GM12878 (cell line): ENCODE results near the gene SUPT3H.

Experiments
- CBX5 ChIP-seq: sonication (generic); IDR thresholded peaks from 2 replicates; pipeline ENCODE4 v1.6.1; 2016; ENCODE audit warnings: low read depth, moderate library complexity, mild to moderate bottlenecking, inconsistent platforms
- EZH2 ChIP-seq: IDR thresholded peaks from 2 replicates; pipeline ENCODE4 v1.6.1; 2012; ENCODE audit warnings: low read depth, mild to moderate bottlenecking, control low read depth, inconsistent platforms, low read length, borderline replicate concordance; ENCODE audit not compliant: control insufficient read depth
- TF ChIP-seq, protein P1 (sequence below): IDR thresholded peaks from 2 replicates; pipeline ENCODE4 v1.6.1; 2012; ENCODE audit warnings: improper control_type of control experiment, low read depth, low read length; ENCODE audit not compliant: insufficient replicate concordance
- TF ChIP-seq, protein P2 (sequence below): IDR thresholded peaks from 2 replicates; pipeline ENCODE4 v1.6.1; 2012; ENCODE audit warnings: low read depth, low read length, improper control_type of control experiment
- TF ChIP-seq, protein P3 (sequence below): fragments of 450-650 bp; IDR thresholded peaks from 2 replicates; pipeline ENCODE4 v1.6.1; 2017; ENCODE audit warnings: antibody characterized with exemption, mild to moderate bottlenecking, moderate library complexity
- TF ChIP-seq, protein P4 (sequence below): fragments of 450-650 bp; IDR thresholded peaks from 2 replicates; pipeline ENCODE4 v1.6.1; 2017; ENCODE audit warnings: low read depth, mild to moderate bottlenecking, moderate library complexity
- TF ChIP-seq, protein P5 (sequence below), 3 experiments: IDR thresholded peaks in 2 of 3; conservative IDR thresholded peaks in 1 of 3; 2 replicates each; pipeline ENCODE4 v1.5.1; 2011; ENCODE audit warnings: low read depth in 3 of 3, low read length in 3 of 3, mild to moderate bottlenecking in 3 of 3, control low read depth in 2 of 3, moderate library complexity in 2 of 3, inconsistent platforms in 1 of 3, mixed read lengths in 1 of 3; ENCODE audit not compliant: control insufficient read depth in 2 of 3, insufficient read depth in 1 of 3; ENCODE audit errors: extremely low read depth in 1 of 3
- TF ChIP-seq, protein P6 (sequence below): IDR thresholded peaks from 2 replicates; pipeline ENCODE4 v1.6.1; 2011; ENCODE audit warnings: low read depth, low read length, improper control_type of control experiment, borderline replicate concordance

DNA sequence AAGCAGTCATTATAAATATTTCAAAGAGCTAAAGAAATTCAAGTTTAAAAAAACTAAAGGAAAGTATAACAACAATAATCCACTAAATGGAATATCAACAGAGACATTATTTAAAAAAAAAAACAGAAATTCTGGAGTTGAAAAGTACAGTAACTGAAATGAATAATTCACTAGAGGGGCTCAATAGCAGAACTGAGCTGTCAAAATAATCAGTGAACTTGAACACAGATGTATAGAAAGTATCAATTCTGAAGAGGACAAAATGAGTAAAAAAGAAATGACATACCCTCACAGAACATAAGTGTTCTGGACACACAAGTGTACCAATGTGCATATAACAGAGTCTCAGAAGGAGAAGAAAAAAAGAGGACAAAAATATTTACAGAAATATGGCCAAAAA, 241.2 kb downstream of the SUPT3H start:
- TF ChIP-seq, protein P1, sequence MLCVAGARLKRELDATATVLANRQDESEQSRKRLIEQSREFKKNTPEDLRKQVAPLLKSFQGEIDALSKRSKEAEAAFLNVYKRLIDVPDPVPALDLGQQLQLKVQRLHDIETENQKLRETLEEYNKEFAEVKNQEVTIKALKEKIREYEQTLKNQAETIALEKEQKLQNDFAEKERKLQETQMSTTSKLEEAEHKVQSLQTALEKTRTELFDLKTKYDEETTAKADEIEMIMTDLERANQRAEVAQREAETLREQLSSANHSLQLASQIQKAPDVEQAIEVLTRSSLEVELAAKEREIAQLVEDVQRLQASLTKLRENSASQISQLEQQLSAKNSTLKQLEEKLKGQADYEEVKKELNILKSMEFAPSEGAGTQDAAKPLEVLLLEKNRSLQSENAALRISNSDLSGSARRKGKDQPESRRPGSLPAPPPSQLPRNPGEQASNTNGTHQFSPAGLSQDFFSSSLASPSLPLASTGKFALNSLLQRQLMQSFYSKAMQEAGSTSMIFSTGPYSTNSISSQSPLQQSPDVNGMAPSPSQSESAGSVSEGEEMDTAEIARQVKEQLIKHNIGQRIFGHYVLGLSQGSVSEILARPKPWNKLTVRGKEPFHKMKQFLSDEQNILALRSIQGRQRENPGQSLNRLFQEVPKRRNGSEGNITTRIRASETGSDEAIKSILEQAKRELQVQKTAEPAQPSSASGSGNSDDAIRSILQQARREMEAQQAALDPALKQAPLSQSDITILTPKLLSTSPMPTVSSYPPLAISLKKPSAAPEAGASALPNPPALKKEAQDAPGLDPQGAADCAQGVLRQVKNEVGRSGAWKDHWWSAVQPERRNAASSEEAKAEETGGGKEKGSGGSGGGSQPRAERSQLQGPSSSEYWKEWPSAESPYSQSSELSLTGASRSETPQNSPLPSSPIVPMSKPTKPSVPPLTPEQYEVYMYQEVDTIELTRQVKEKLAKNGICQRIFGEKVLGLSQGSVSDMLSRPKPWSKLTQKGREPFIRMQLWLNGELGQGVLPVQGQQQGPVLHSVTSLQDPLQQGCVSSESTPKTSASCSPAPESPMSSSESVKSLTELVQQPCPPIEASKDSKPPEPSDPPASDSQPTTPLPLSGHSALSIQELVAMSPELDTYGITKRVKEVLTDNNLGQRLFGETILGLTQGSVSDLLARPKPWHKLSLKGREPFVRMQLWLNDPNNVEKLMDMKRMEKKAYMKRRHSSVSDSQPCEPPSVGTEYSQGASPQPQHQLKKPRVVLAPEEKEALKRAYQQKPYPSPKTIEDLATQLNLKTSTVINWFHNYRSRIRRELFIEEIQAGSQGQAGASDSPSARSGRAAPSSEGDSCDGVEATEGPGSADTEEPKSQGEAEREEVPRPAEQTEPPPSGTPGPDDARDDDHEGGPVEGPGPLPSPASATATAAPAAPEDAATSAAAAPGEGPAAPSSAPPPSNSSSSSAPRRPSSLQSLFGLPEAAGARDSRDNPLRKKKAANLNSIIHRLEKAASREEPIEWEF: no peak
- TF ChIP-seq, protein P2, sequence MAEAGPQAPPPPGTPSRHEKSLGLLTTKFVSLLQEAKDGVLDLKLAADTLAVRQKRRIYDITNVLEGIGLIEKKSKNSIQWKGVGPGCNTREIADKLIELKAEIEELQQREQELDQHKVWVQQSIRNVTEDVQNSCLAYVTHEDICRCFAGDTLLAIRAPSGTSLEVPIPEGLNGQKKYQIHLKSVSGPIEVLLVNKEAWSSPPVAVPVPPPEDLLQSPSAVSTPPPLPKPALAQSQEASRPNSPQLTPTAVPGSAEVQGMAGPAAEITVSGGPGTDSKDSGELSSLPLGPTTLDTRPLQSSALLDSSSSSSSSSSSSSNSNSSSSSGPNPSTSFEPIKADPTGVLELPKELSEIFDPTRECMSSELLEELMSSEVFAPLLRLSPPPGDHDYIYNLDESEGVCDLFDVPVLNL: no peak
- TF ChIP-seq, protein P3, sequence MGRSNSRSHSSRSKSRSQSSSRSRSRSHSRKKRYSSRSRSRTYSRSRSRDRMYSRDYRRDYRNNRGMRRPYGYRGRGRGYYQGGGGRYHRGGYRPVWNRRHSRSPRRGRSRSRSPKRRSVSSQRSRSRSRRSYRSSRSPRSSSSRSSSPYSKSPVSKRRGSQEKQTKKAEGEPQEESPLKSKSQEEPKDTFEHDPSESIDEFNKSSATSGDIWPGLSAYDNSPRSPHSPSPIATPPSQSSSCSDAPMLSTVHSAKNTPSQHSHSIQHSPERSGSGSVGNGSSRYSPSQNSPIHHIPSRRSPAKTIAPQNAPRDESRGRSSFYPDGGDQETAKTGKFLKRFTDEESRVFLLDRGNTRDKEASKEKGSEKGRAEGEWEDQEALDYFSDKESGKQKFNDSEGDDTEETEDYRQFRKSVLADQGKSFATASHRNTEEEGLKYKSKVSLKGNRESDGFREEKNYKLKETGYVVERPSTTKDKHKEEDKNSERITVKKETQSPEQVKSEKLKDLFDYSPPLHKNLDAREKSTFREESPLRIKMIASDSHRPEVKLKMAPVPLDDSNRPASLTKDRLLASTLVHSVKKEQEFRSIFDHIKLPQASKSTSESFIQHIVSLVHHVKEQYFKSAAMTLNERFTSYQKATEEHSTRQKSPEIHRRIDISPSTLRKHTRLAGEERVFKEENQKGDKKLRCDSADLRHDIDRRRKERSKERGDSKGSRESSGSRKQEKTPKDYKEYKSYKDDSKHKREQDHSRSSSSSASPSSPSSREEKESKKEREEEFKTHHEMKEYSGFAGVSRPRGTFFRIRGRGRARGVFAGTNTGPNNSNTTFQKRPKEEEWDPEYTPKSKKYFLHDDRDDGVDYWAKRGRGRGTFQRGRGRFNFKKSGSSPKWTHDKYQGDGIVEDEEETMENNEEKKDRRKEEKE: no peak
- TF ChIP-seq CBX5: no peak
- TF ChIP-seq EZH2: no peak
- TF ChIP-seq, protein P4, sequence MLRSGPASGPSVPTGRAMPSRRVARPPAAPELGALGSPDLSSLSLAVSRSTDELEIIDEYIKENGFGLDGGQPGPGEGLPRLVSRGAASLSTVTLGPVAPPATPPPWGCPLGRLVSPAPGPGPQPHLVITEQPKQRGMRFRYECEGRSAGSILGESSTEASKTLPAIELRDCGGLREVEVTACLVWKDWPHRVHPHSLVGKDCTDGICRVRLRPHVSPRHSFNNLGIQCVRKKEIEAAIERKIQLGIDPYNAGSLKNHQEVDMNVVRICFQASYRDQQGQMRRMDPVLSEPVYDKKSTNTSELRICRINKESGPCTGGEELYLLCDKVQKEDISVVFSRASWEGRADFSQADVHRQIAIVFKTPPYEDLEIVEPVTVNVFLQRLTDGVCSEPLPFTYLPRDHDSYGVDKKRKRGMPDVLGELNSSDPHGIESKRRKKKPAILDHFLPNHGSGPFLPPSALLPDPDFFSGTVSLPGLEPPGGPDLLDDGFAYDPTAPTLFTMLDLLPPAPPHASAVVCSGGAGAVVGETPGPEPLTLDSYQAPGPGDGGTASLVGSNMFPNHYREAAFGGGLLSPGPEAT: no peak
- TF ChIP-seq, protein P5, sequence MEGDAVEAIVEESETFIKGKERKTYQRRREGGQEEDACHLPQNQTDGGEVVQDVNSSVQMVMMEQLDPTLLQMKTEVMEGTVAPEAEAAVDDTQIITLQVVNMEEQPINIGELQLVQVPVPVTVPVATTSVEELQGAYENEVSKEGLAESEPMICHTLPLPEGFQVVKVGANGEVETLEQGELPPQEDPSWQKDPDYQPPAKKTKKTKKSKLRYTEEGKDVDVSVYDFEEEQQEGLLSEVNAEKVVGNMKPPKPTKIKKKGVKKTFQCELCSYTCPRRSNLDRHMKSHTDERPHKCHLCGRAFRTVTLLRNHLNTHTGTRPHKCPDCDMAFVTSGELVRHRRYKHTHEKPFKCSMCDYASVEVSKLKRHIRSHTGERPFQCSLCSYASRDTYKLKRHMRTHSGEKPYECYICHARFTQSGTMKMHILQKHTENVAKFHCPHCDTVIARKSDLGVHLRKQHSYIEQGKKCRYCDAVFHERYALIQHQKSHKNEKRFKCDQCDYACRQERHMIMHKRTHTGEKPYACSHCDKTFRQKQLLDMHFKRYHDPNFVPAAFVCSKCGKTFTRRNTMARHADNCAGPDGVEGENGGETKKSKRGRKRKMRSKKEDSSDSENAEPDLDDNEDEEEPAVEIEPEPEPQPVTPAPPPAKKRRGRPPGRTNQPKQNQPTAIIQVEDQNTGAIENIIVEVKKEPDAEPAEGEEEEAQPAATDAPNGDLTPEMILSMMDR (IDR thresholded peaks at IDR 0.05 in 2 of 3, conservative IDR thresholded peaks at IDR 0.05 in 1 of 3; ENCODE audit: control insufficient read depth in 2 of 3, extremely low read depth in 1 of 3, insufficient read depth in 1 of 3, low read depth in 3 of 3, low read length in 3 of 3): no peak
- TF ChIP-seq, protein P6, sequence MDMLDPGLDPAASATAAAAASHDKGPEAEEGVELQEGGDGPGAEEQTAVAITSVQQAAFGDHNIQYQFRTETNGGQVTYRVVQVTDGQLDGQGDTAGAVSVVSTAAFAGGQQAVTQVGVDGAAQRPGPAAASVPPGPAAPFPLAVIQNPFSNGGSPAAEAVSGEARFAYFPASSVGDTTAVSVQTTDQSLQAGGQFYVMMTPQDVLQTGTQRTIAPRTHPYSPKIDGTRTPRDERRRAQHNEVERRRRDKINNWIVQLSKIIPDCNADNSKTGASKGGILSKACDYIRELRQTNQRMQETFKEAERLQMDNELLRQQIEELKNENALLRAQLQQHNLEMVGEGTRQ: no peak
